Measurements from ENCODE around the gene CRP. TPM values are rescaled to one million over a fixed set of nuclear protein-coding genes. Genes with fewer than 3 reads are reported as not detected.
"Not testable (repeated sequence)": the region's sequence is repeated elsewhere in the genome, so short reads cannot be mapped to it uniquely, and the experiment has no call there.

CRP gene
- total RNA-seq, 2 donors from 2014 or later, result not detected

DNA sequence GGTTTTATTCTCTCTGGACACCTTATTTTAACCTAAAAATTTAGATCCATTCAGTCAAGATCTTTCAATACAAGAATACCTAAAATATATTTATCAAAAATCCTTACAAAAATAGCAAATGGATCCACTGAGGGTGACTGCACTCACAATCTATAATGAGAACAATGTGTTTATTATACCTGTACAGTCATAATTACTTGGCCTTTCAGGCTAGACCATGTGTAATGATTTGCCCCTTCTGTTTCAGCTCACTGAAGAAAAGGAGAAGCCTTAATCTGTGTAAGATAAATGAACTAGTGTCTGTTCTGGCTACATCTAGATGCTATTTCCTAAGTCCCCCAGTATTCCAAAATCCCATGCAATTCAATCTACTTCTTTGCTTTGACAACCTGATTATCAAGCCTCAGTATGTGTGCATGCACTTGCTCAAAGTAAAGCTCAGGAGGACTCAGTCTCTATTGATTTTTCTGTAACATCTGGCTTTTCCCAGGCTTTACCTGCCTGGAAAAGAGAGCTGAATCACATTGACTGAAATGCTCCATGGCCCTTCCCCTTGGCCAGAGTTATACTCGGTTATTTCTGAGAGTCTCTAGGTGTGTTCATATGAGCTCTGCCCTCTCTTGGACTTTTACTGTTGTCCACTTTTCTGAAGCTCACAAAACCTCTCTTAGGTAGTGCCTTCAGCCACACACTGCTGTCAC, 27.6 kb downstream of the CRP start:
- TF ChIP-seq CTCF (IDR thresholded peaks at IDR 0.05), result no peak
- Histone ChIP-seq H3K9me3 (no peaks in the 10 kb centered on the region), H3K4me3 (no peak overlapping the region), H3K36me3 (no peaks in the 10 kb centered on the region), H3K27ac (no peak overlapping the region), H3K4me1 (ENCODE audit: control insufficient read depth in 1 of 2, low read depth in 2 of 2) (no peaks in the 10 kb centered on the region), H3K27me3 (replicated peaks; ENCODE audit: insufficient read depth) (no peaks in the 10 kb centered on the region)
- ATAC-seq (ENCODE audit: insufficient number of reproducible peaks, low FRiP score, low read depth) (no peak), DNase-seq (ENCODE audit: low spot score) (no peak)

GRCh38 chr1:159678939-159679338, 35.5 kb downstream of the CRP start:
- DNase-seq (ENCODE audit: low spot score), result no peak
- Histone ChIP-seq H3K4me3 (no peak overlapping the region), H3K27ac (no peak overlapping the region), H3K9me3 (no peaks in the 10 kb centered on the region), H3K27me3 (replicated peaks; ENCODE audit: insufficient read depth) (no peaks in the 10 kb centered on the region), H3K4me1 (ENCODE audit: control insufficient read depth in 1 of 2, low read depth in 2 of 2) (no peaks in the 10 kb centered on the region), H3K36me3 (no peaks in the 10 kb centered on the region)
- no peak for ATAC-seq (ENCODE audit: insufficient number of reproducible peaks, low FRiP score, low read depth)
- TF ChIP-seq CTCF (IDR thresholded peaks at IDR 0.05), result no peak

DNA sequence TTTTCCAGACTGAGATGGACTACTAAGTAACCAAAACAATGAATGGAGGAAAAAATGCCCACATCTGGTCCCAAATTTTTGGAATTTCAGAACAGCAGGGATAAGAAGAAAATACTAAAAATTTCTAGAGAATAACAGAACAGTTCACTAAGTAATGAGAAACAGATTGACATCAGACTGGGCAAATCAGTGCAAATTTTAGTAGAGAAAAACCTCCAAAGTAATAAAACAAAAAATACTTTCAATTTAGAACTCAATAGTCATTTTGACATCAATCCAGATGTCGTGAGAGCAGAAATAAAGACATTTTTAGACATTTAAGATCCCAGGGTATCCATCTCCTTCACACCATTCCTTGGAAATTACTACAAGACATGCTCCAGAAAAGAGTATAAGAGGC, 39.3 kb downstream of the CRP start:
- no peak for DNase-seq (ENCODE audit: low spot score)
- Histone ChIP-seq H3K4me1 (ENCODE audit: control insufficient read depth in 1 of 2, low read depth in 2 of 2) (no peaks in the 10 kb centered on the region), H3K4me3 (no peak overlapping the region), H3K36me3 (no peaks in the 10 kb centered on the region), H3K27me3 (replicated peaks; ENCODE audit: insufficient read depth) (no peaks in the 10 kb centered on the region), H3K27ac (no peak overlapping the region), H3K9me3 (no peaks in the 10 kb centered on the region)
- no peak for TF ChIP-seq CTCF (IDR thresholded peaks at IDR 0.05)
- no peak for ATAC-seq (ENCODE audit: insufficient number of reproducible peaks, low FRiP score, low read depth)

GRCh38 chr1:159672390-159672789, 42.0 kb downstream of the CRP start:
- H3K4me3 ChIP-seq, H3K36me3 ChIP-seq: not testable (repeated sequence)

DNA sequence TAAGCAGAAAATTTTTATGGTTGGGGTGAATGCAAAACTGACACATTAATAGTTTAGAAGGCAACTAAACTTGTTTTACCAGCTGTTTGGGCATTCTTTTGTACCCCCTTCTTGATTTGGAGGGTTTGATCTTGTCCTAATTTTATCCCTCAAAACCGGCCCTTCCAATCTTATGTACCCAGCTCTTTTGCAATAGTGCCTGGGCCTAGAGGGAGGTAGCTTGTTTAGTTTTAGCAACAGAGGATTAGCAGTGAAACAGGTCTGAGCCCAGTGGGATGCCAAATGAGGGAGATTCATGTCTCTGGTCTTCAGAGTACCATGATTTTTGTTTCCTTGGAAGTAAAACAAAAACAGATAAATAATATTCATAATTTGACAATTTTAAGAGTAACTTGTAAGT, 45.1 kb downstream of the CRP start:
- Histone ChIP-seq H3K4me3 (no peak overlapping the region), H3K9me3 (no peaks in the 10 kb centered on the region), H3K36me3 (no peaks in the 10 kb centered on the region), H3K4me1 (ENCODE audit: control insufficient read depth in 1 of 2, low read depth in 2 of 2) (no peaks in the 10 kb centered on the region), H3K27ac (no peak overlapping the region), H3K27me3 (replicated peaks; ENCODE audit: insufficient read depth) (no peaks in the 10 kb centered on the region)
- DNase-seq (ENCODE audit: low spot score), result no peak
- no peak for ATAC-seq (ENCODE audit: insufficient number of reproducible peaks, low FRiP score, low read depth)
- no peak for TF ChIP-seq CTCF (IDR thresholded peaks at IDR 0.05)

More at GRCh38 chr1:159672390-159672789, 42.0 kb downstream of the CRP start:
- H3K27me3 ChIP-seq (replicated peaks; ENCODE audit: insufficient read depth); H3K9me3 ChIP-seq; H3K4me1 ChIP-seq (ENCODE audit: control insufficient read depth in 1 of 2, low read depth in 2 of 2); DNase-seq (ENCODE audit: low spot score); ATAC-seq (ENCODE audit: insufficient number of reproducible peaks, low FRiP score, low read depth); H3K27ac ChIP-seq: not testable (repeated sequence)

DNA sequence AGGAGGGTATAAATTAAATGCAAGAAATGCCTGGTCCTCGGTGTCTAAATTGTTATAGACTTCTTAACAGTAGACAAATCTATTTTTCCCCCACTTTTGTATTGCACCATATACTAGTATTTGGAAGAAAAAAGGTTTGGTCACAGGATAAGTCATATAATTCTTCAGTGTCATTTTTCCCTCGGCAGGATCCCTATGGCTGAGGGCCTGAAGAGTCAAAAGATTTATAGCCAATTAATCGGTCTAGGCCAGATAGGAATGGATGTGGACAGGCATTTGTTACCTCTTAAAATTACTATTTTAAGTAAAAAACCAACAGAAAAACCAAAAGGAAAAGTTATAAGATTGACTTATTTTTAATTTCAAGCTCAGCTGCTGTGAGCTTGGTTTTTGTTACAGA, 45.6 kb downstream of the CRP start:
- Histone ChIP-seq H3K9me3 (no peaks in the 10 kb centered on the region), H3K4me1 (ENCODE audit: control insufficient read depth in 1 of 2, low read depth in 2 of 2) (no peaks in the 10 kb centered on the region), H3K27me3 (replicated peaks; ENCODE audit: insufficient read depth) (no peaks in the 10 kb centered on the region), H3K4me3 (no peak overlapping the region), H3K36me3 (no peaks in the 10 kb centered on the region), H3K27ac (no peak overlapping the region)
- no peak for ATAC-seq (ENCODE audit: insufficient number of reproducible peaks, low FRiP score, low read depth)
- DNase-seq (ENCODE audit: low spot score), result no peak
- no peak for TF ChIP-seq CTCF (IDR thresholded peaks at IDR 0.05)

Measured in thoracic aorta (tissue), 2 donors.